Renal cortical epithelial cell (primary cell): ENCODE data around the gene CRACDL. TPM values are rescaled to one million over a fixed set of nuclear protein-coding genes. Genes with fewer than 3 reads are reported as not detected.
"Not testable (repeated sequence)": the region's sequence is repeated elsewhere in the genome, so short reads cannot be mapped to it uniquely, and the experiment has no call there.

Experiments used
- DNase-seq: peaks from one replicate; pipeline ENCODE4 v3.0.0-alpha.2; 2011; ENCODE audit warnings: low read depth
- total RNA-seq: library from RNA; depleted of rRNA; stranded (reverse); fragments of >200 nt; gene quantifications from 2 replicates; pipeline ENCODE4 v1.2.3, GENCODE V29; 2014

CRACDL gene
- total RNA-seq, 1 donor from 2014 or later: 6.3 TPM

GRCh38 chr2:98882971-98883779 is 52.9 kb downstream of the CRACDL start:
- DNase-seq: no peak

GRCh38 chr2:98882368-98882767 is 53.7 kb downstream of the CRACDL start:
- DNase-seq: no peak

DNA sequence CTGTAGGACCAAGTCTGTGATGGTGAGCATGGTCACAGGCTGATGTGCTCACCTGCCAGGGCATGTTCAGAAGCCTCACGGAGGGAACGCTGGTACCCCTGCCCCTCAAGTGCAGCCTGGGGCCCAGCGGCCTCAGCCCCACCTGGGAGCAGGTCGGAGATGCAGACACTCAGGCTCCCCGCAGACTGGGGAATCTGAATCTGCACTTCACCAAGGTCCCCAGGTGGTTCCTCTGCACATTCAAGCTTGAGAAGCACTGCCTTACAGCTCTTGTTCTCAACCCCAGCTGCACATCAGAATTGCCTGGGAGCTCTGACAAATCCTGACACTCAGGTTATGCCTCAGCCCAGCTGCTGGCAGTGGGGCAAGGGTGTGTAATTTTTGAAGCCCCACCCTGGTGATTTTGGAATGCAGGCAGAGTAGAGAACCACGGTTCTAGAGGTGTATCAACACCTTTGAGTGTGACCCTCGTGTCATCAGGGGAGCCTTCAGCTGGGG is 54.8 kb downstream of the CRACDL start:
- DNase-seq: no peak

GRCh38 chr2:98880266-98881152 is 55.5 kb downstream of the CRACDL start:
- DNase-seq: no peak

DNA sequence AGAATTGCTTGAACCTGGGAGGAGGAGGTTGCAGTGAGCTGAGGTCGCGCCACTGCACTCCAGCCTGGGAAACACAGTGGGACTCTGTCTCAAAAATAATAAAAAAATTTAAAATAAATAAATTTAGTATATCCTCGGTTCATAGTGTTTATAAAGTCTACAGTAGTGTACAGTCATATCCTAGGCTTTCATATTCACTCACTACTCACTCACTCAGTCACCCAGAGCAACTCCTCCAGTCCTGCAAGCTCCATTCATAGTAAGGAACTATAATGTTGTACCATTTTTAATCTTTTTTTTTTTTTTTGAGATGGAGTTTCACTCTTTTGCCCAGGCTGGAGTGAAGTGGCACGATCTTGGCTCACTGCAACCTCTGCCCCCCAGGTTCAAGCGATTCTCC is 58.4 kb downstream of the CRACDL start:
- DNase-seq: not testable (repeated sequence)

- DNase-seq: no peak
Observed at GRCh38 chr2:98876741-98877140, 59.3 kb downstream of the CRACDL start.

GRCh38 chr2:98875746-98876145 is 60.3 kb downstream of the CRACDL start:
- no peak for DNase-seq

- no peak for DNase-seq
Observed at GRCh38 chr2:98875081-98875728, 60.8 kb downstream of the CRACDL start.

DNA sequence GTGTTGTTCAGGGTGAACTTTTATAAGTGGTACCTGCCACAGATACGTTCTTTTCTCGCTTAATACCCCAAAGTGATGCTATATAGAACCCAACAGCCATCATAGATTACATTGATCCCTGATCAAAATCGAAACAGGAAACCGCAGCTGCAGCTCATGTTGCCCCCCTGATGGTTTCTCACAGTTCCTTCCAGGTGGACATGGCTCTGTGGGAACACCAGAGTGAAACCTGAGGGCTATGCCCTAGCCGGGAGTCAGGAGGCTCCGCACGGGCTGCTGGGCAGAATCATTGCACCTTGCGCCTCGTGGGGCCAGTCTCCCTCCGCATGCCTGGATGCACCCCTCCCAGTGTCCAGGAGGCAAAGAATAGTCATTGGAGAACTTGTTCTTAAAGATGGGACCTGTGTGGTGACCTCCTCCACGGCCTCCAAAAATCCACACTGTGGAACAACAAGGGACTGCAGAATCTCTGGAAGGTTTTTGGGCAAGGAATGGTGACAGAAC is 61.8 kb downstream of the CRACDL start:
- no peak for DNase-seq

GRCh38 chr2:98872526-98872925 is 63.5 kb downstream of the CRACDL start:
- no peak for DNase-seq

- no peak for DNase-seq
Observed at GRCh38 chr2:98871506-98871905, 64.5 kb downstream of the CRACDL start.

DNA sequence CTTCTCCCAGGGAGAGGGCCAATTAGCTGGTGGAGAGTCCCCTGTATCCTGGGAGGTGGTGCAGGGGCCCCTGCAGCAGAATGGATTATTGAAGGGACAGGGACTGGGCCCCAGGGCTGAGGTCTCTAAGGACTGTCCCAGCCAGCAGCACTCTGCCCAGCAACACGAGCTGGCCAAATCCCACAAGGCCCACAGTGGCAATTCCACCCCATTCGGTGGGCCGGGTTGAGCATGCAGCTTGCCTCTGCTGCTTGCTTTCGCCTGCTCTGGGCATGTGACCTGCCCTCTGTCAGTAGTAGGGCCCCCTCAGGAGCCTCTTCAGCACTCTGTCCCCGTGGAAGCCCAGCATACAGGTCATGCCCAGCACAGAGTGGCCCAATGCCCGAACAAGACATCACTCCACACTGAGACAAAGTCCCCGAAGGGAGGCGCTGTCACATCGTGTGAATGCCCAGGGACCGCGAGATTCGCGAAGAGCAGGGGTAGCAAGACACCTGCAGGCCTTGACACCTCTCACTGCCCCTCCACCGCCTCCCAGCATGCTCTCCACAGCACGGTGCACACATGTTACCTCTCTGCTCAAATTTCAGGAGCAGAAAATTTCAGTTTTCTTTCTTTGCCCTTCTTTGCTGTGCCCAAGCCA is 65.4 kb downstream of the CRACDL start:
- no peak for DNase-seq

DNA sequence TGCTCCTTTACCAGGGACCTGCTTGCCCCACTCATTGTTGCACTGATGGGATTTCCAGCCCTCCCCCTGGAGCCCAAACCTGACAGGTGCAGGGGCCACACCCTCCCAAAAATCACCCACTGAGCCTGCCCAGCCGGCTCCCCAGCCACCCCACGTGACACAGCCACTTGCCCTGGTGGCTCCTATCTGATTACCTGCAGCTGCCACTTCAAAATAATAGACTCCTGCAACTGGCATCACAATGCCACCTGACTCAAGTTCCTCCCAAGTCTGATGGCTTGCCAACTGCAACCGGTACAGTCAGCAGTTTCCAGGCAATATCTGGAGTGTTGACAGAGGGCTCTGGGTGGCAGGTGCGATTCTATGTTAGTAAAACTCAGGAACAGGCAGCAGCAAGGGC is 66.2 kb downstream of the CRACDL start:
- DNase-seq: peak; percentile 49

- DNase-seq: peak; percentile 70
Observed at GRCh38 chr2:98869272-98869641, 66.8 kb downstream of the CRACDL start.

DNA sequence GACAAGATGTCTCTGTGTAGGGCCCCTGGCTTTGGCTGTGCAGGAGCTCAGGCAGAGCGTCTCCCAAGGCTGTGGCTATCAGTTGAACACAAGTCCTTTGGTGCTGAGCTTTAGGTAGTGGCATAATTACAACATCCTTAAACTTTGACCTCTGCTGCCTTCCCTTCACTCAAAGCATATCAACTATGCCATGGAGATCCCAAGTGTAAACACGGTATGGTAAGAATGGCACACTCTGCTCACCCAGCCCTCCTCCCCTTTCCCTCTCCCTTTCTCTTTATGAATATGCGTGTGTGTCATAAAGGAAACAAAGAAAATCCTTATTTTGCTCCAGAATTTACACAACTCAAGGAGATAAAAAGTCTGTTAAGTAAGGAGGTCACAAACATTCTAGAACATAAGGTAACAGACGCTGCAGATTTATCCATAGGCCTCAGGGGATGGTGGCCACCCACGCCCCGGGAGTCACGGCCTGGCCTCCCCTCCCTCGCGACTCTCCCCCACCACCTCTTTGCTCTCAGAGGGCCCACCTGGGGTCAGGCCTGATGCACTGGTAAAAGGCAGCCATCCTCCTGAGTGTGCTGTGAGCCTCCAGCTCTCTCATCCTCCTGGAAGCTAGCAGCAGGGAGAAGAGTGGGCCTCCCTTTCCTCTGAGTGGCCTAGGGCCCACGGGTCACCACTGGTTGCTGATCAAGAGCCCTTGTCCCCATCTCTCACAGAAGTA is 67.3 kb downstream of the CRACDL start:
- DNase-seq: no peak

DNA sequence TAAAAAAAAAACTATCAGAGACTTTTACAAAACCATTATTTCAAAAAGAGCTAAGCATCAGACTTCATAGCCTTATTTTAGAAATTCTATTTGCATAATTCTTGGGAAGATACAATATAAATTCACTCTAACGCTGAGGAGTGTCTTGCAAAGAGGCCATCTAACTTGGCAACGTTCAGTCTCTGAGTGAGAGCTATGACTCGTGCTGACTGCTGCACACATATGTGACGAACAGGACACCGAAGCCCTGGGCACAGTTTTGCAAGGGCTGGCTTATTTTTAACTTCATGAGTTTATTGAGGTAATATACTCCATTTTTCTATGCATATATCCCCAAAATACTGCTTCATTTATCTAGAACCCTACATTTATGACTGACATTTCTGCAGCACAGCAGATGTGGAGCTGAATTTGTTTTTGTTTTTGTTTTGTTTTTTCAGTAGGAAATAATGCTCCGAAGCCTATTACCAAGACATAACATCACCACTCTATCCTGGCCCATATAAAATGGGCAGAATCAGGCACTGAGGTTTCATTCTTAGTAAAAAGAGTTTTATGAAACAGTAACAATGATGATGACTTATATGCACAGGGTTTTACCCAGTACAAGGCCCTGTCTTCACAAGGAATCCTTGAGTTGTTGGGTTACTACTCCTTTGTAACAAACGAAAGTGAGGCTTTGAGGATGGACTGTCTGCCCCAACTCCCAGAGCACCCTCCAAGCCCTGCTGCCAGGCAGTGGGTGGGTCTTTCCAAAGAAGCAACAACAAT is 68.3 kb downstream of the CRACDL start:
- DNase-seq: peak; percentile 59

GRCh38 chr2:98866033-98866432 is 70.0 kb downstream of the CRACDL start:
- DNase-seq: no peak

DNA sequence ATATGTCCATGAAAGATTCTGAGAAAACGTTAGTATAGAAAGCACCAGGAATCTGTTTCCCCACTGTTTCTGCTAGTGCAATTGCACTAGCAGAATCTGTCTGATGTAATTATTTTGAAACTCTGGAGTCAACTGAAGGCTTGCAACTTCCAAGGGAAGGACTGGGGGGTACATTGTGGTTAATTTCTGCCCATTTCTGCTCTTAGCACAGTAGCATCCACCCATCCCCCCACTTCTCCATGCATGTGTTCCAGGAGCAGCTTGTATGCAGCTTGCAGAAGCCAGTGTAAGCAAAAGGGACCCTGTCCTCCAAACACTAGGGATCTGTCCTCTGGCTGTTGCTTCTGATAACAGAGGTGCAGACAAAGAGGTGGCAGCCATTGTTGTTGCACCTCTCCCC is 74.4 kb downstream of the CRACDL start:
- no peak for DNase-seq

DNA sequence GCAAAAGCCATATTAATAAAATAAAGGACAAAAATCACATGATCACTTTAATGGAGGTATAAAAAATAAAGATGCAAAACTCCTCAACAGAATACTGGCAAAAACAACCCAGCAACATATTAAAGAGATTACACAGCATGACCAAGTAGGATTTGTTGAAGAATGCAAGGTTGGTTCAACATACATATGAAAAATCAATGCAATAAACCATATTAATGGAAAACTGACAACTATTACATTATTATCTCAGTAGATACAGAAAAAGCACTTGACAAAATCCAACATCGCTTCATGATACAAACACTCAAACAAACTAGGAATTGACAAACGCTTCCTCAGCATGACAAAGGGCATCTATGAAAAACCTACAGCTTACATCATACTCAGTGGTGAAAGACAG is 76.7 kb downstream of the CRACDL start:
- DNase-seq: no peak

- no peak for DNase-seq
Observed at GRCh38 chr2:98857001-98857400, 79.0 kb downstream of the CRACDL start.
